SU-DHL-6 (cell line): ENCODE results near the gene ARHGAP20.

ENCODE experiments used
- EZH2phosphoT487 ChIP-seq: fragments of 200-600 bp; sonication (generic), shearing (Covaris generic); conservative IDR thresholded peaks from 2 replicates; pipeline ENCODE4 v1.6.1; 2018; ENCODE audit warnings: mild to moderate bottlenecking, antibody characterized with exemption, low read length, moderate library complexity, mixed read lengths
- TF ChIP-seq, protein P1 (sequence below): fragments of 200-600 bp; sonication (generic); IDR thresholded peaks from one replicate; pipeline ENCODE4 v1.5.1; 2017; ENCODE audit warnings: antibody characterized with exemption, mild to moderate bottlenecking, low read length, moderate library complexity; ENCODE audit not compliant: insufficient read depth, poor library complexity, severe bottlenecking

DNA sequence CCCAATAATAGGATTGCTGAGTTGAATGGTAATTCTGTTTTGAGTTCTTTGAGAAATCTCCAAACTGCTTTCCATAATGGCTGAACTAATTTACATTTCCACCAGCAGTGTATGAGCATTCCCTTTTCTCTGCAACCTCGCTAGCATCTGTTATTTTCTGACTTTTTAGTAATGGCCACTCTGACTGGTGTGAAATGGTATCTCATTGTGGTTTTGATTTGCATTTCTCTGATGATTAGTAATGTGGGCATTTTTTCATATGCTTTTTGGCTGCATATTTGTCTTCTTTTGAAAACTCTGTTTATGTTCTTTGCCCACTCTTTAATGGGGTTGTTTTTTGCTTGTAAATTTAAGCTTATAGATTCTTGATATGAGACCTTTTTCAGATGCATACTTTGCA lies 185.1 kb downstream of the ARHGAP20 start:
- TF ChIP-seq, protein P1, sequence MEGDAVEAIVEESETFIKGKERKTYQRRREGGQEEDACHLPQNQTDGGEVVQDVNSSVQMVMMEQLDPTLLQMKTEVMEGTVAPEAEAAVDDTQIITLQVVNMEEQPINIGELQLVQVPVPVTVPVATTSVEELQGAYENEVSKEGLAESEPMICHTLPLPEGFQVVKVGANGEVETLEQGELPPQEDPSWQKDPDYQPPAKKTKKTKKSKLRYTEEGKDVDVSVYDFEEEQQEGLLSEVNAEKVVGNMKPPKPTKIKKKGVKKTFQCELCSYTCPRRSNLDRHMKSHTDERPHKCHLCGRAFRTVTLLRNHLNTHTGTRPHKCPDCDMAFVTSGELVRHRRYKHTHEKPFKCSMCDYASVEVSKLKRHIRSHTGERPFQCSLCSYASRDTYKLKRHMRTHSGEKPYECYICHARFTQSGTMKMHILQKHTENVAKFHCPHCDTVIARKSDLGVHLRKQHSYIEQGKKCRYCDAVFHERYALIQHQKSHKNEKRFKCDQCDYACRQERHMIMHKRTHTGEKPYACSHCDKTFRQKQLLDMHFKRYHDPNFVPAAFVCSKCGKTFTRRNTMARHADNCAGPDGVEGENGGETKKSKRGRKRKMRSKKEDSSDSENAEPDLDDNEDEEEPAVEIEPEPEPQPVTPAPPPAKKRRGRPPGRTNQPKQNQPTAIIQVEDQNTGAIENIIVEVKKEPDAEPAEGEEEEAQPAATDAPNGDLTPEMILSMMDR, result no peak
- TF ChIP-seq EZH2phosphoT487, result no peak
